ENCODE measurements around the gene TP53TG3B.
"Not testable (repeated sequence)": the region's sequence is repeated elsewhere in the genome, so short reads cannot be mapped to it uniquely, and the experiment has no call there.

Gene TP53TG3B, protein sequence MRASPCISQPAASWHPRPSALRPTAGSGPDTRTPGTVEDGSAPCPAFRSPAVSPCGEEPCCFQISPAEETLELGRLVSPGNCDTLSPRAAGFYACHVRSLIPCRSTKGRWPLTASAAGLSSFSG

DNA sequence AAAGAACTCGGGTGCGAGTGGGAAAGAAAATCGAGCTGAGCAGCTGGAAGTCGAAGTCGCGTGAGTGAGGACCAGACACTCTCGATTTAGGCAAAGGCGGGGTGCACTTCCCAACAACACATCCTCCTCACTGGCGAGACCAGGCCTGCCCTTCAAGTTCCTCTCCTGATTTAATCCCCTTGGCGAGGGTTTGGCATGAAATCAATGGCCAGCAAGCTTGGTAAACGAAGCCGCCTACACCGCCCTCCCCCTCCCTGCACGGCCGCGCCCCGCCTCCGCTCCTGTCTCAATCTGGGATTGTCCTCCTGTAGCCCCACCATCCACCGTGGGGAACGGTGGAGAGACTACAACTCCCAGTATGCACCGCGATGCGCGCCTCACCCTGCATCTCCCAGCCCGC is at the start of gene TP53TG3B:
Gene TP53TG3B (plus strand): TSS at position 301 of the 400 bp plus-strand sequence. CDS start 68 bp downstream, at position 369.
- not testable (repeated sequence) for DNase-seq

DNA sequence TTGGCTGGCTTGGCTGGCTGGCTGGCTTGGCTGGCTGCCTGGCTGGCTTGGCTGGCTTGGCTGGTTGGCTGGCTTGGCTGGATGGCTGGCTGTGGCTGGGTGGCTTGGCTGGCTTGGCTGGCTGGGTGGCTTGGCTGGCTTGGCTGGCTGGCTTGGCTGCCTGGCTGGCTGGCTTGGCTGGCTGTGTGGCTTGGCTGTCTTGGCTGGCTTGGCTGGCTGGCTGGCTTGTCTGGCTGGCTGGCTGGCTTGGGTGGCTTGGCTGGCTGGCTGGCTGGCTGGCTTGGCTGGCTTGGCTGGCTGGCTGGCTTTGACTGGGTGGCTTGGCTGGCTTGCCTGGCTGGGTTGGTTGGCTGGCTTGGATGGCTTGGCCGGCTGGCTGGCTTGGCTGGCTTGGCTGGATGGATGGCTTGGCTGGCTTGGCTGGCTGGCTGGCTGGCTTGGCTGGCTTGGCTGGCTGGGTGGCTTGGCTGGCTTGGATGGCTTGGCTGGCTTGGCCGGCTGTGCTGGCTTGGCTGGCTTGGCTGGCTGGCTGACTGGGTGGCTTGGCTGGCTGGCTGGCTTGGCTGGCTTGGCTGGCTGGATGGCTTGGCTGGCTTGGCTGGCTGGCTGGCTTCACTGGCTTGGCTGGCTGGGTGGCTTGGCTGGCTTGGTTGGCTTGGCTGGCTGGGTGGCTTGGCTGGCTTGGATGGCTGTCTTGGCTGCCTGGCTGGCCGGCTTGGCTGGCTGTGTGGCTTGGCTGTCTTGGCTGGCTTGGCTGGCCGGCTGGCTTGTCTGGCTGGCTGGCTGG is 24.2 kb upstream of the TP53TG3B start:
- not testable (repeated sequence) for DNase-seq

DNA sequence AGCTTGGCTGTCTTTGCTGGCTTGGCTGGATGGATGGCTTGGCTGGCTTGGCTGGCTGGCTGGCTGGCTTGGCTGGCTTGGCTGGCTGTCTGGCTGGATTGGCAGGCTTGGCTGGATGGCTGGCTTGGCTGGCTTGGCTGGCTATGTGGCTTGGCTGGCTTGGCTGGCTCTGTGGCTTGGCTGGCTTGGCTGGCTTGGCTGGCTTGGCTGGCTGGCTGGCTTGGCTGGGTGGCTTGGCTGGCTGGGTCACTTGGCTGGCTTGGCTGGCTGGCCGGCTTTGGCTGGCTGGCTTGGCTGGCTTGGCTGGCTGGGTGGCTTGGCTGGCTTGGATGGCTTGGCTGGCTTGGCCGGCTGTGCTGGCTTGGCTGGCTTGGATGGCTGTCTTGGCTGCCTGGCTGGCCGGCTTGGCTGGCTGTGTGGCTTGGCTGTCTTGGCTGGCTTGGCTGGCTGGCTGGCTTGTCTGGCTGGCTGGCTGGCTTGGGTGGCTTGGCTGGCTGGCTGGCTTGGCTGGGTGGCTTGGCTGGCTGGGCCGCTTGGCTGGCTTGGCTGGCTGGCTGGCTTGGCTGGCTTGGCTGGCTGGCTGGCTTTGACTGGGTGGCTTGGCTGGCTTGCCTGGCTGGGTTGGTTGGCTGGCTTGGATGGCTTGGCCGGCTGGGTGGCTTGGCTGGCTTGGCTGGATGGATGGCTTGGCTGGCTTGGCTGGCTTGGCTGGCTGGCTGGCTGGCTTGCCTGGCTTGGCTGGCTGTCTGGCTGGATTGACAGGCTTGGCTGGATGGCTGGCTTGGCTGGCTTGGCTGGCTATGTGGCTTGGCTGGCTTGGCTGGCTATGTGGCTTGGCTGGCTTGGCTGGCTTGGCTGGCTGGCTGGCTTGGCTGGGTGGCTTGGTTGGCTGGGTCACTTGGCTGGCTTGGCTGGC is 22.8 kb upstream of the TP53TG3B start:
- not testable (repeated sequence) for DNase-seq

DNA sequence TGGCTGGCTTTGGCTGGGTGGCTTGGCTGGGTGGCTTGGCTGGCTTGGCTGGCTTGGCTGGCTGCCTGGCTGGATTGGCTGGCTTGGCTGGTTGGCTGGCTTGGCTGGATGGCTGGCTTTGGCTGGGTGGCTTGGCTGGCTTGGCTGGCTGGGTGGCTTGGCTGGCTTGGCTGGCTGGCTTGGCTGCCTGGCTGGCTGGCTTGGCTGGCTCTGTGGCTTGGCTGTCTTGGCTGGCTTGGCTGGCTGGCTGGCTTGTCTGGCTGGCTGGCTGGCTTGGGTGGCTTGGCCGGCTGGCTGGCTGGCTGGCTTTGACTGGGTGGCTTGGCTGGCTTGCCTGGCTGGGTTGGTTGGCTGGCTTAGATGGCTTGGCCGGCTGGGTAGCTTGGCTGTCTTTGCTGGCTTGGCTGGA is 22.1 kb upstream of the TP53TG3B start:
- not testable (repeated sequence) for DNase-seq

DNA sequence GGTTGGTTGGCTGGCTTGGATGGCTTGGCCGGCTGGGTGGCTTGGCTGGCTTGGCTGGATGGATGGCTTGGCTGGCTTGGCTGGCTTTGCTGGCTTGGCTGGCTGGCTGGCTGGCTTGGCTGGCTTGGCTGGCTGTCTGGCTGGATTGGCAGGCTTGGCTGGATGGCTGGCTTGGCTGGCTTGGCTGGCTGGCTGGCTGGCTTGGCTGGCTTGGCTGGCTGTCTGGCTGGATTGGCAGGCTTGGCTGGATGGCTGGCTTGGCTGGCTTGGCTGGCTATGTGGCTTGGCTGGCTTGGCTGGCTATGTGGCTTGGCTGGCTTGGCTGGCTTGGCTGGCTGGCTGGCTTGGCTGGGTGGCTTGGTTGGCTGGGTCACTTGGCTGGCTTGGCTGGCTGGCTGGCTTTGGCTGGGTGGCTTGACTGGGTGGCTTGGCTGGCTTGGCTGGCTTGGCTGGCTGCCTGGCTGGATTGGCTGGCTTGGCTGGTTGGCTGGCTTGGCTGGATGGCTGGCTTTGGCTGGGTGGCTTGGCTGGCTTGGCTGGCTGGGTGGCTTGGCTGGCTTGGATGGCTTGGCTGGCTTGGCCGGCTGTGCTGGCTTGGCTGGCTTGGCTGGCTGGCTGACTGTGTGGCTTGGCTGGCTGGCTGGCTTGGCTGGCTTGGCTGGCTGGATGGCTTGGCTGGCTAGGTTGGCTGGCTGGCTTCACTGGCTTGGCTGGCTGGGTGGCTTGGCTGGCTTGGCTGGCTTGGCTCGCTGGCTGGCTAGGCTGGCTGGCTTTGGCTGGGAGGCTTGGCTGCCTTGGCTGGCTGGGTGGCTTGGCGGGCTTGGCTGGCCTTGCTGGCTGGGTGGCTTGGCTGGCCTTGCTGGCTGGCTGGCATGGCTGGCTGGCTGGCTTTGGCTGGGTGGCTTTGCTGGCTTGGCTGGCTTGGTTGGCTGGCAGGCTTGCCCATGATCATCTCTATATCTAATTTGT is 21.3 kb upstream of the TP53TG3B start:
- DNase-seq, result not testable (repeated sequence)

Data from 8988T (cell line).